Karpas-422 (cell line): ENCODE data around the gene TBC1D3B. TPM values are rescaled to one million over a fixed set of nuclear protein-coding genes. Genes with fewer than 3 reads are reported as not detected.
"Not testable (repeated sequence)": the region's sequence is repeated elsewhere in the genome, so short reads cannot be mapped to it uniquely, and the experiment has no call there.

Experiments
- DNase-seq: peaks from one replicate; pipeline ENCODE4 v3.0.0-alpha.2; 2015
- H2AFZ ChIP-seq: fragments of 200-600 bp; sonication (generic); 2 replicates; pipeline ENCODE4 v1.6.1; 2014; ENCODE audit warnings: antibody characterized with exemption, low read length, mixed read lengths
- H3K27ac ChIP-seq: fragments of 200-600 bp; sonication (generic); 2 replicates; pipeline ENCODE4 v1.5.1; 2014; ENCODE audit warnings: mild to moderate bottlenecking, low read length, moderate library complexity
- H3K27me3 ChIP-seq: fragments of 200-600 bp; sonication (generic); 2 replicates; pipeline ENCODE4 v1.6.1; 2014; ENCODE audit warnings: low read length, mixed read lengths
- H3K36me3 ChIP-seq: fragments of 200-600 bp; sonication (generic); 2 replicates; pipeline ENCODE4 v1.6.1; 2014; ENCODE audit warnings: low read length, mixed read lengths; ENCODE audit not compliant: insufficient read depth
- H3K4me1 ChIP-seq: fragments of 200-600 bp; sonication (generic); 2 replicates; pipeline ENCODE4 v1.6.1; 2014; ENCODE audit warnings: mild to moderate bottlenecking, low read length, mixed read lengths
- H3K4me2 ChIP-seq: fragments of 200-600 bp; sonication (generic); 2 replicates; pipeline ENCODE4 v1.6.1; 2014; ENCODE audit warnings: low read length, low read depth, mild to moderate bottlenecking; ENCODE audit not compliant: poor library complexity, severe bottlenecking
- H3K4me3 ChIP-seq: fragments of 200-600 bp; sonication (generic); 2 replicates; pipeline ENCODE4 v1.5.1; 2014; ENCODE audit warnings: mild to moderate bottlenecking, antibody characterized with exemption, low read length, mixed read lengths
- H3K79me2 ChIP-seq: fragments of 200-600 bp; sonication (generic); 2 replicates; pipeline ENCODE4 v1.6.1; 2014; ENCODE audit warnings: mild to moderate bottlenecking, low read length, mixed read lengths
- H3K9ac ChIP-seq: fragments of 200-600 bp; sonication (generic); 2 replicates; pipeline ENCODE4 v1.6.0; 2014; ENCODE audit warnings: low read length
- H3K9me2 ChIP-seq: fragments of 200-600 bp; sonication (generic), shearing (Covaris generic); replicated peaks from 2 replicates; pipeline ENCODE4 v1.6.0; 2014; ENCODE audit warnings: mild to moderate bottlenecking, low read length, moderate library complexity; ENCODE audit not compliant: insufficient read depth
- H3K9me3 ChIP-seq: fragments of 300-700, 200-600 bp; sonication (generic); 2 replicates; pipeline ENCODE4 v1.6.1; 2014; ENCODE audit warnings: low read length, mixed read lengths
- H4K20me1 ChIP-seq: fragments of 200-600 bp; sonication (generic); 2 replicates; pipeline ENCODE4 v1.6.1; 2014; ENCODE audit warnings: mild to moderate bottlenecking, antibody characterized with exemption, low read length, low read depth; ENCODE audit not compliant: insufficient read depth
- total RNA-seq: library from RNA; depleted of rRNA; stranded (reverse); fragments of >200 nt; shearing (Covaris generic); gene quantifications from 2 replicates; pipeline ENCODE4 v1.2.3, GENCODE V29; 2014; ENCODE audit warnings: low replicate concordance

TBC1D3B gene
- total RNA-seq, 1 experiment from 2014 or later: 0.63 TPM

DNA sequence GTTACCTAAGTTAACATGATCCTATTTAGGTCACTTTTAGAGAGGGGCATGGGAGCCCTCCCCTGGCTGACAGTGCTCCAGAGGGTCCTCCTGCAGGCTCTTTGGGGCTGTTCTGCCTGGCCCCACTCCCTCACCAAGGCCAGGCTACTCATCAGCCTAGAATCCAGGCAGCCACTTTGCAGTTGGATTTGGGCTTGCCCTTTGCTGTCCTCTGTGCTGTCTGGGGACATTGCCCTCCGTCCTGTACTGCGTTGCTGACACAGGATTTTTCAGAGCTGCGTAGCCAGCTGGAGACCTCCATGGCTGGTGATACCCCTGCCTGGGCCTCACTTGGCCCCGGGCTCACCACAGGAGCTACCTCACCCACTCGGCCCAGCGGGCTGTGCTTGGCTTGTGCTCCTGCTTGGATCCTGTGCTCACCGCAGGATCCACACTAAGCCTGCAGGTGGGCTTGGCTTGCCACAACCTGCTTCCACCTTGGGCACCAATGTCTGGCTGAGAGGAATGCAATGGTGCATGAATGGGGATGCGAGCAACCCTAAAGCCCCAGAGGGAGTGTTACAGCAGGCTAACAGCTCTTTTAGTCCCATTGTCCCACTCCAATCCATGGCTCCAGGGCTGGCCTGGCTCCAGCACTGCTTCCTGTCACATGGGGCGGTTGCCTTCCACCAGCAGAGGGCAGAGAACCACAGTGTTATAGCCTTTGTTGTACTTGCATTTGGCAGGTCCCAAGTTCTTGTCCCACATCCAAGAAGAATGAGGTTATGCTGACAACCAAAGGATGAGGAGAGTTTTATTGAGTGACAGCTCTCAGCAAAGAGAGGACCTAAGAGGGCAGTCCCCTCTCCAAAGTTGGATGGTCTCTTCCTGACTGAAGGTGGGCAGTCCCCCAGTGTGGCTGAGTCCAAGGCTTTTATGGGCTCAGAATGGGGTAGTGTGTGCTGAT is 51.3 kb downstream of the TBC1D3B start:
- H3K4me1 ChIP-seq: peaks cover 33% of the 10 kb centered on the region
- no peak overlapping the region for H3K27ac ChIP-seq
- no peaks in the 10 kb centered on the region for H4K20me1 ChIP-seq
- no peaks in the 10 kb centered on the region for H3K79me2 ChIP-seq
- no peaks in the 10 kb centered on the region for H3K36me3 ChIP-seq
- no peak overlapping the region for H3K4me2 ChIP-seq
- H3K9me2 ChIP-seq: no peaks in the 10 kb centered on the region
- no peak overlapping the region for H3K9ac ChIP-seq
- peaks cover 10% of the 10 kb centered on the region; the same call in 1 of the 2 replicates for H3K27me3 ChIP-seq
- H3K4me3 ChIP-seq: no peak overlapping the region
- peak; percentile 84 for DNase-seq
- H3K9me3 ChIP-seq: peaks cover 14% of the 10 kb centered on the region
- no peak overlapping the region for H2AFZ ChIP-seq

DNA sequence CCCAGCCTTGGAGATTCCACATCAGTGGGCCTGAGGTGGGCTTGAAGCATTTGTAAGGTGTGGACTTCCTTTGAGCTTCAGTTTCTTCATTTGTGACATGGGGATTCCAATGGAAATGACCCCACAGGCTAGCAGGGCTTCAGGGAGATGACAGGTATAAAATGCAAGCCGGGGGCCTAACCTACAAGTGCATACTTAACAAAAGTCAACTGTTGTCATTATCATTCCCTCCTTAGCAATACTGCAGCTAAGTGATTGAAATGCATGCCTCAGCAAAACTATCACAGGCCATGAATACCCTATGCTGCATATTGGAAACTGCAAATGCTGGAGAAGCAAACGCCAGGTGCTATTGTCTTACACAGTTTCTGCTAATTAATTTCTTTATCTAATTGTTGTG is 53.0 kb downstream of the TBC1D3B start:
- no peaks in the 10 kb centered on the region for H3K79me2 ChIP-seq
- no peak overlapping the region for H3K4me3 ChIP-seq
- no peak overlapping the region for H3K27ac ChIP-seq
- H3K9ac ChIP-seq: no peak overlapping the region
- H4K20me1 ChIP-seq: no peaks in the 10 kb centered on the region
- peaks cover 20% of the 10 kb centered on the region for H3K4me1 ChIP-seq
- no peak for DNase-seq
- H3K4me2 ChIP-seq: no peak overlapping the region
- H3K9me2 ChIP-seq: no peaks in the 10 kb centered on the region
- H2AFZ ChIP-seq: no peak overlapping the region
- no peaks in the 10 kb centered on the region for H3K36me3 ChIP-seq
- peaks cover 14% of the 10 kb centered on the region for H3K9me3 ChIP-seq
- peaks cover 10% of the 10 kb centered on the region; the same call in 1 of the 2 replicates for H3K27me3 ChIP-seq

- H3K9me2 ChIP-seq: not testable (repeated sequence)
These were observed 55.3 kb downstream of the TBC1D3B start for GRCh38 chr17:36121099-36121498.

DNA sequence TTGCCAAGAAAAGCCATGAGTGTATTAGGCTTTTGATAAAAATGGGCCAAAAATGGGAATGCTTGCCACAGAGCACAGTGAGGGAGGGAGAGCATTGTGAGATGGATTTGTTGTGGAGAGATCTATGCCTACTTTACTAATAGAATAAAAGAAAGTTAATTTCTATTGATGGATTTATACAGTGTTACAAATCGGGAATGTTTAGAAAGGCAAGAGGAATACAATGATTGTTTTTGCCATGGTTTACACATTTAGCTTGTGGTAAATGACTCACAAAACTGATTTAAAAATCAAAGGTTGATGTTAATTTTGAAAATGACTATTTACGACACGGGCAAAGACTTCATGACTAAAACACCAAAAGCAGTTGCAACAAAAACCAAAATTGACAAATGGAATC is 56.2 kb downstream of the TBC1D3B start:
- H3K79me2 ChIP-seq: no peaks in the 10 kb centered on the region
- H3K9me2 ChIP-seq: no peaks in the 10 kb centered on the region
- H3K36me3 ChIP-seq: no peaks in the 10 kb centered on the region
- H3K4me2 ChIP-seq: no peak overlapping the region
- H3K27me3 ChIP-seq: peaks cover 5% of the 10 kb centered on the region; the same call in 1 of the 2 replicates
- DNase-seq: no peak
- no peak overlapping the region for H2AFZ ChIP-seq
- no peaks in the 10 kb centered on the region for H3K4me1 ChIP-seq
- H3K9ac ChIP-seq: no peak overlapping the region
- no peak overlapping the region for H3K27ac ChIP-seq
- no peaks in the 10 kb centered on the region for H4K20me1 ChIP-seq
- H3K9me3 ChIP-seq: peaks cover 4% of the 10 kb centered on the region; the same call in 1 of the 2 replicates
- H3K4me3 ChIP-seq: no peak overlapping the region

More at GRCh38 chr17:36121099-36121498, 55.3 kb downstream of the TBC1D3B start:
- not testable (repeated sequence) for H3K79me2 ChIP-seq, H3K27me3 ChIP-seq, H4K20me1 ChIP-seq, H3K9ac ChIP-seq, DNase-seq, H3K36me3 ChIP-seq, H3K4me3 ChIP-seq, H2AFZ ChIP-seq, H3K4me1 ChIP-seq, H3K27ac ChIP-seq, H3K4me2 ChIP-seq
- H3K9me3 ChIP-seq: peaks cover 13% of the 10 kb centered on the region

- Histone ChIP-seq H3K9ac (no peak overlapping the region), H3K27me3 (no peaks in the 10 kb centered on the region), H3K36me3 (no peaks in the 10 kb centered on the region), H4K20me1 (no peaks in the 10 kb centered on the region), H3K4me1 (no peaks in the 10 kb centered on the region), H3K27ac (no peak overlapping the region), H3K9me2 (no peaks in the 10 kb centered on the region), H2AFZ (no peak overlapping the region), H3K79me2 (no peaks in the 10 kb centered on the region), H3K9me3 (no peaks in the 10 kb centered on the region), H3K4me2 (no peak overlapping the region), H3K4me3 (no peak overlapping the region)
- DNase-seq: no peak
These were observed 57.7 kb downstream of the TBC1D3B start for GRCh38 chr17:36118477-36119353.

- no peaks in the 10 kb centered on the region for H3K79me2 ChIP-seq
- no peak overlapping the region for H3K4me3 ChIP-seq
- H4K20me1 ChIP-seq: no peaks in the 10 kb centered on the region
- DNase-seq: no peak
- H3K9me2 ChIP-seq: no peaks in the 10 kb centered on the region
- no peak overlapping the region for H2AFZ ChIP-seq
- H3K4me2 ChIP-seq: no peak overlapping the region
- no peaks in the 10 kb centered on the region for H3K9me3 ChIP-seq
- no peaks in the 10 kb centered on the region for H3K27me3 ChIP-seq
- H3K27ac ChIP-seq: no peak overlapping the region
- H3K9ac ChIP-seq: no peak overlapping the region
- H3K36me3 ChIP-seq: no peaks in the 10 kb centered on the region
- no peaks in the 10 kb centered on the region for H3K4me1 ChIP-seq
These were observed 58.7 kb downstream of the TBC1D3B start for GRCh38 chr17:36117505-36118382.
